OCI-LY7 (cell line): Measurements from ENCODE around the gene CCDC185. TPM values are rescaled to one million over a fixed set of nuclear protein-coding genes. Genes with fewer than 3 reads are reported as not detected.

Source experiments
- BruUV-seq: library from RNA; stranded (reverse); fragments of 400-500 nt; replicated peaks from 2 replicates; lab custom pipeline; 2021; lab: Mats Ljungman, UMichigan
- CTCF ChIA-PET: fragments of 300-600 bp; sonication (Branson Sonifier 250); formaldehyde crosslinking; loops from one replicate; lab custom pipeline; 2022; ENCODE audit warnings: antibody characterized with exemption; ENCODE audit not compliant: unreplicated experiment; lab: Charles Lee
- POLR2A ChIA-PET: fragments of 300-600 bp; sonication (Branson Sonifier 250); formaldehyde crosslinking; loops from one replicate; lab custom pipeline; 2022; ENCODE audit warnings: antibody characterized with exemption; lab: Charles Lee
- DNase-seq: peaks from one replicate; pipeline ENCODE4 v3.0.0-alpha.2; 2015; ENCODE audit warnings: low spot score
- H2AFZ ChIP-seq: fragments of 200-600 bp; sonication (generic), shearing (Covaris generic); 2 replicates; pipeline ENCODE4 v1.6.1; 2014; ENCODE audit warnings: mild to moderate bottlenecking, antibody characterized with exemption, low read length, moderate library complexity
- H3K27ac ChIP-seq: fragments of 200-600 bp; sonication (generic); 2 replicates; pipeline ENCODE4 v1.5.1; 2014; ENCODE audit warnings: mixed run types, low read depth, mild to moderate bottlenecking, moderate library complexity, low read length, inconsistent platforms; ENCODE audit not compliant: poor library complexity, severe bottlenecking
- H3K36me3 ChIP-seq: fragments of 200-600 bp; sonication (generic); 2 replicates; pipeline ENCODE4 v1.6.1; 2014; ENCODE audit warnings: mild to moderate bottlenecking, antibody characterized with exemption, low read length, moderate library complexity, mixed read lengths; ENCODE audit not compliant: insufficient read depth
- H3K4me1 ChIP-seq: fragments of 200-600 bp; sonication (generic); 2 replicates; pipeline ENCODE4 v1.5.1; 2014; ENCODE audit warnings: mild to moderate bottlenecking, low read length; ENCODE audit not compliant: insufficient read depth, poor library complexity, severe bottlenecking
- H3K4me2 ChIP-seq: fragments of 200-600 bp; sonication (generic); 2 replicates; pipeline ENCODE4 v1.6.1; 2014; ENCODE audit warnings: mild to moderate bottlenecking, low read length
- H3K4me3 ChIP-seq: fragments of 200-600 bp; sonication (generic); 2 replicates; pipeline ENCODE4 v1.5.1; 2014; ENCODE audit warnings: mild to moderate bottlenecking, low read depth, low read length; ENCODE audit not compliant: poor library complexity, severe bottlenecking
- H3K79me2 ChIP-seq: fragments of 200-600 bp; sonication (generic); 2 replicates; pipeline ENCODE4 v1.6.1; 2016; ENCODE audit warnings: low read depth, mild to moderate bottlenecking, low read length, moderate library complexity, mixed read lengths; ENCODE audit not compliant: insufficient read depth
- H3K9me2 ChIP-seq: fragments of 200-600 bp; sonication (generic); 2 replicates; pipeline ENCODE4 v1.6.1; 2016; ENCODE audit warnings: mild to moderate bottlenecking, low read length, mixed read lengths; ENCODE audit not compliant: insufficient read depth
- H3K9me3 ChIP-seq: fragments of 200-600 bp; sonication (generic); 2 replicates; pipeline ENCODE4 v1.6.1; 2014; ENCODE audit warnings: mild to moderate bottlenecking, mixed run types, low read length, mixed read lengths
- H4K20me1 ChIP-seq: fragments of 200-600 bp; sonication (generic); 2 replicates; pipeline ENCODE4 v1.6.1; 2014; ENCODE audit warnings: mild to moderate bottlenecking, antibody characterized with exemption, low read length, moderate library complexity, mixed read lengths; ENCODE audit not compliant: insufficient read depth
- CTCF ChIP-seq: fragments of 200-600 bp; sonication (generic); conservative IDR thresholded peaks from 2 replicates; pipeline ENCODE4 v1.5.1; 2014; ENCODE audit warnings: mild to moderate bottlenecking, antibody characterized with exemption, low read length, moderate library complexity, mixed read lengths
- EZH2phosphoT487 ChIP-seq: fragments of 200-600 bp; sonication (generic); IDR thresholded peaks from 2 replicates; pipeline ENCODE4 v1.6.1; 2018; ENCODE audit warnings: low read depth, borderline replicate concordance, mild to moderate bottlenecking, mixed run types, antibody characterized with exemption, low read length, moderate library complexity, mixed read lengths
- intact Hi-C: fragments of 100-400 bp; cut with micrococcal nuclease; formaldehyde crosslinking; loops from one replicate; pipeline ENCODE4 v1.10.0; 2022; ENCODE audit not compliant: unreplicated experiment
- total RNA-seq, 2 experiments: library from RNA; depleted of rRNA in 1 of 2; stranded (reverse); fragments of >200 nt in 1 of 2; shearing (Covaris generic) in 1 of 2; gene quantifications; 2 replicates each; pipeline ENCODE4 v1.2.3, GENCODE V29; 2014 to 2022

The CCDC185 gene
- total RNA-seq, 2 experiments from 2014 or later: not detected

DNA sequence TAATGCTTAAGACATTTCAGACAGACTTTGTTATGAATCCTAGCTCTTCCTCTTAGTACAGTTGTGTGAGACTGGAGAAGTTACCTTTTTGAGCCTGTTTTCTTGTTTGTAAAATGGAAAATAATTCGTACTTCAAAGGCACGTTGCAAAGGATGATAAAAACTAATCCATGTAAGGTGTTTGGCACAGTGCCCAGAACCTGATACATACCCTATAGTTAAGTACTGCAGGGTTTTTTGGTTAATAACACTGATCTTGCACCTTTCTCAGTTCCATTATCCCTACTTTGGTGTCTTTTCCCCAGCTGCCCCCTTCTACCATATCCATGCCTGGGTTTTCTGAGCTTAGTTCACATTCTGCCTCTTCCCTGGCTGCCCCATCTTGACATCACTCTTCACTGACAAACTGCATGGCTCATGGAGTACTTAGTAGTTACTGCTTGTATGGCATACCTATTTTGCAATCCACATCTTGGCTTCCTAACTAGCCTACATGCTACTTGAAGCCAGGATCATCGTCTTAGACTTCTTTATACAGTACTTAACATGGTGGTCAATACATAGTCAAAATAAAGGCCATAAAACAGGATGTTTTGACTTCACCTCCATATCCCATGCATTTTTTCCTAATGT is 10.1 kb downstream of the CCDC185 start:
- no peaks in the 10 kb centered on the region for H4K20me1 ChIP-seq
- H3K36me3 ChIP-seq: no peaks in the 10 kb centered on the region
- H3K79me2 ChIP-seq: no peaks in the 10 kb centered on the region
- intact Hi-C loops: no loop called here
- H3K27ac ChIP-seq: no peak overlapping the region
- no peak overlapping the region for H3K4me3 ChIP-seq
- H3K9me3 ChIP-seq: no peaks in the 10 kb centered on the region
- H3K4me1 ChIP-seq: no peaks in the 10 kb centered on the region
- no peak for DNase-seq
- H3K9me2 ChIP-seq: no peaks in the 10 kb centered on the region; the same call in 1 of the 2 replicates
- POLR2A ChIA-PET: no interaction called here
- TF ChIP-seq EZH2phosphoT487 (no peak), CTCF (no peak)
- no TSS peak for BruUV-seq
- H3K4me2 ChIP-seq: no peak overlapping the region
- CTCF ChIA-PET: no interaction called here
- H2AFZ ChIP-seq: no peak overlapping the region

- H3K4me3 ChIP-seq: no peak overlapping the region
- no peak overlapping the region for H3K4me2 ChIP-seq
- POLR2A ChIA-PET: no interaction called here
- H3K79me2 ChIP-seq: no peaks in the 10 kb centered on the region
- BruUV-seq: no TSS peak
- H3K27ac ChIP-seq: no peak overlapping the region
- DNase-seq: no peak
- TF ChIP-seq EZH2phosphoT487 (no peak), CTCF (no peak)
- no peaks in the 10 kb centered on the region; the same call in 1 of the 2 replicates for H3K9me2 ChIP-seq
- no peaks in the 10 kb centered on the region for H3K9me3 ChIP-seq
- CTCF ChIA-PET: no interaction called here
- no peaks in the 10 kb centered on the region for H3K4me1 ChIP-seq
- no peaks in the 10 kb centered on the region for H3K36me3 ChIP-seq
- H2AFZ ChIP-seq: no peak overlapping the region
- no peaks in the 10 kb centered on the region for H4K20me1 ChIP-seq
- intact Hi-C loops: no loop called here
These were observed 12.3 kb downstream of the CCDC185 start for GRCh38 chr1:223405507-223405906.

GRCh38 chr1:223410036-223410435 is 16.8 kb downstream of the CCDC185 start:
- Histone ChIP-seq H3K27ac (no peak overlapping the region), H3K9me3 (no peaks in the 10 kb centered on the region), H4K20me1 (no peaks in the 10 kb centered on the region), H3K36me3 (no peaks in the 10 kb centered on the region), H3K4me3 (no peak overlapping the region), H2AFZ (no peak overlapping the region), H3K9me2 (no peaks in the 10 kb centered on the region), H3K4me2 (no peak overlapping the region), H3K4me1 (no peaks in the 10 kb centered on the region), H3K79me2 (no peaks in the 10 kb centered on the region)
- CTCF ChIA-PET: no interaction called here
- POLR2A ChIA-PET: no interaction called here
- DNase-seq: no peak
- no TSS peak for BruUV-seq
- intact Hi-C loops: no loop called here
- TF ChIP-seq CTCF: no peak
- no peak for TF ChIP-seq EZH2phosphoT487
